ENCODE measurements around the gene TMEM181.
"Not testable (repeated sequence)": the region's sequence is repeated elsewhere in the genome, so short reads cannot be mapped to it uniquely, and the experiment has no call there.

GRCh38 chr6:158656986-158657385 lies 97.1 kb downstream of the TMEM181 start:
- not testable (repeated sequence) for TF ChIP-seq POLR2AphosphoS5, POLR2A (IDR thresholded peaks at IDR 0.05; ENCODE audit: low read depth, low read length)

Data from GM12892 (cell line).